Measurements from ENCODE around the gene OR6J1. TPM values are rescaled to one million over a fixed set of nuclear protein-coding genes. Genes with fewer than 3 reads are reported as not detected.
"Not testable (repeated sequence)": the region's sequence is repeated elsewhere in the genome, so short reads cannot be mapped to it uniquely, and the experiment has no call there.

OR6J1 gene
- polyA plus RNA-seq (ENCODE audit: insufficient read length in 4 of 4): under 1 TPM; 0.07 to 0.43 (median 0.18) TPM

DNA sequence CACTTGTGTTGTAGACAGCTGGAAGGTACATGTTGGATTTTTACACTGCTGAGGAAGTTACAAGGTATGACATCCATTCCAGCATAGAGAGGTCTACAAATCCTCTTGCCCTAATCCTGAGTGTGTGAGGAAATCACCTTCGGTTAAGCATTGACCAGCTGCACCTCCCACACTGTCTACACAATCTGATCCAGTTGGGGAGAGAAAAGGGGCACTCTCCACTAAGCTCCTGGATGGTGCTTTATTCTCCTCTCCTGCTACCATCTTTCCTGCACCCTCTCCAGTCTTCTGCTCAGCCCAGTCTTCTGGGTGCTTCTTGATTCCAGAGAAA, at the start of gene OR6J1:
Gene OR6J1 (minus strand): TSS at position 48 of the 331 bp plus-strand sequence. CDS start 9,541 bp downstream, outside the sequence.
- no peak for DNase-seq (ENCODE audit: low read depth in 4 of 4, low spot score in 3 of 4)

DNA sequence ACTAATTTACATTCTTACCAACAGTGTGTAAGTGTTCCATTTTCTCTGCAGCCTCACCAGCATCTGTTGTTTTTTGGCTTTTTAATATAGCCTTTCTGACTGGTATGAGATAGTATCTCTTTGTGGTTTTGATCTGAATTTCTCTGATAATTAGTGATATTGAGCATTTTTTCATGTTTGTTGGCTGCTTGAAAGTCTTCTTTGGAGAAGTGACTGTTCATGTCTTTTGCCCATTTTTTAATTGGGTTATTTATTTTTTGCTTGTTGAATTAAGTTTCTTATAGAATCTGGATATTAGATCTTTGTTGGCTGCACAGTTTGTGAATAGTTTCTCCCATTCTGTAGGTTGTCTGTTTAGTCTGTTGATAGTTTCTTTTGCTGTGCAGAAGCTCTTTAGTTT, 48.0 kb upstream of the OR6J1 start:
- no peak for DNase-seq (ENCODE audit: low read depth in 4 of 4, low spot score in 3 of 4)

DNA sequence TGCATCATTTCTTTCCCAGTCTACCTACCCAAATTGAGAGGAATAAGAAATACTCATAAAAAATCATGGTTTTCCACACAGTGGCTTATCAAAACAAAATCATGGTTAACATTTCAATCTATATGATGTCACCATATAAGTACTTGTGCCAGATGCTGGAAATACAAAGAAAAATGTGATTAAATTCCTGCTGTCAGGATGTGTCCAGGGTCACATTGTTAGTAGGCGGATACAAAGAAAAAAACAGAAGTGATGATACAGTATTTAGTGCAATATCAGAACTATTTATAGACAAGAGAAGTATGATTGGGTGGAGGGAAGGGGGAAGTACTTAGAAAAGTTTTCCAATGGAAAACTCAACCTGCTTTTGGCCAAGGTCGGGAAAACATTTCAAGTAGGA, 47.0 kb upstream of the OR6J1 start:
- DNase-seq (ENCODE audit: low read depth in 4 of 4, low spot score in 3 of 4): no peak

DNA sequence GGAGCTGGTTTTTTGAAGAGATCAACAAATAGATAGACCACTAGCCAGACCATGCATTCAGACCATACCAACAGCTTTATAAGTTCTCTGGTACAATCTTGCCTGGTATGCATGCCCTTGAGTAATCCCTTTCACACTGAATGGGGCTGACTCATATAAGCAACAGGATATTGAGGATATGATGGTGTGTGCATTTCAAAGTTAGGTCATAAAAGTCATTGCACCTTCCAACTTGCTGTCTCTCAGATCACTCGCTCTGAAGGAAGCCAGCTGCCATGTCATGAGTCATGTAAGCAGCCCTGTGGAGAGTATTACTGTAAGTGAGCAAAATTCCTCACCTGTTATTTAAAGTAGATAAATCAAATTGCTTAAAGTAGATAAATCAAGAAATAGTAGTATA, 45.0 kb upstream of the OR6J1 start:
- no peak for DNase-seq (ENCODE audit: low read depth in 4 of 4, low spot score in 3 of 4)

DNA sequence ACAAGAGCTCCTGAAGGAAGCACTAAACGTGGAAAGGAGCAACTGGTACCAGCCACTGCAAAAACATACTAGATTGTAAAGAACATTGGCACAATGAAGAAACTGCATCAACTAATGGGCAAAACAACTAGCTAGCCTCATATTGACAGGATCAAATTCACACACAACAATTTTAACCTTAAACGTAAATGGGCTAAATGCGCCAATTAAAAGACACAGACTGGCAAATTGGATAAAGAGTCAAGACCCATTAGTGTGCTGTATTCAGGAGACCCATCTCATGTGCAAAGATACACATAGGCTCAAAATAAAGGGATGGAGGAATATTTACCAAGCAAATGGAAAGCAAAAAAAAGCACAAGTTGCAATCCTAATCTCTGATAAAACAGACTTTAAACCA, 43.8 kb upstream of the OR6J1 start:
- DNase-seq (ENCODE audit: low read depth in 4 of 4, low spot score in 3 of 4): not testable (repeated sequence)

DNA sequence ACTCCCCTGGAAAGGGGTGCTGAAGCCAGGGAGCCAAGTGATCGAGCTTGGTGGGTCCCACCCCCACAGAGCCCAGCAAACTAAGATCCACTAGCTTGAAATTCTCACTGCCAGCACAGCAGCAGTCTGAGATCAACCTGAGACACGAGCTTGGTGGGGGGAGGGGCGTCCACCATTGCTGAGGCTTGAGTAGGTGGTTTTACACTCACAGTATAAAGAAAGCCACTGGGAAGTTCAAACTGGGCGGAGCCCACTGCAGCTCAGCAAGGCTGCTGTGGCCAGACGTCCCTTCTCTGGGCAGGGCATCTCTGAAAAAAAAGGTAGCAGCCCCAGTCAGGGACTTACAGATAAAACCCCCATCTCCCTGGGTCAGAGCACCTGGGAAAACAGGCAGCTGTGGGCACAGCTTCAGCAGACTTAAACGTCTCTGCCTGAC, 42.0 kb upstream of the OR6J1 start:
- DNase-seq (ENCODE audit: low read depth in 4 of 4, low spot score in 3 of 4): not testable (repeated sequence)

DNA sequence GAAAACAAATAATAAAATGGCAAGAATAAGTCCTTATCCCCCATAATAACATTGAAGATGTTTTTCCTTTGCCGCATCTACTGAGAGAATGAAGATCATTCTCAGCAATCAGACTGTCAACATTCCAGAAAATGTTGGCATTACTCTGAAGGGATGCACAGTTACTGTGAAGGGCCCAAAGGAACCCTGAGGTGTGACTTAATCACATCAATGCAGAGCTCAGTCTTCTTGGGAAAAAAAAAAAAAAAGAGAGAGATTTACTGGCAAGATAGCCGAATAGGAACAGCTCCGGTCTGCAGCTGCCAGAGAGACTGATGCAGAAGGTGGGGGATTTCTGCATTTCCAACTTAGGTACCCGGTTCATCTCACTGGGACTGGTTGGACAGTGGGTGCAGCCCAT, 41.3 kb upstream of the OR6J1 start:
- DNase-seq (ENCODE audit: low read depth in 4 of 4, low spot score in 3 of 4): no peak

DNA sequence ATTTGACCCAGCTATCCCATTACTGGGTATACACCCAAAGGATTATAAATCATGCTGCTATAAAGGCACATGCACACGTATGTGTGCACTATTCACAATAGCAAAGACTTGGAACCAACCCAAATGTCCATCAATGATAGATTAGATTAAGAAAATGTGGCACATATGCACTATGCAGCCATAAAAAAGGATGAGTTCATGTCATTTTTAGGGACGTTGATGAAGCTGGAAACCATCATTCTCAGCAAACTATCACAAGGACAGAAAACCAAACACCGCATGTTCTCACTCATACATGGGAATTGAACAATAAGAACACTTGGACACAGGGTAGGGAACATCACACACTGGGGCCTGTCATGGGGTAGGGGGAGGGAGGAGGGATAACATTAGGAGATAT, 39.3 kb upstream of the OR6J1 start:
- not testable (repeated sequence) for DNase-seq (ENCODE audit: low read depth in 4 of 4, low spot score in 3 of 4)

DNA sequence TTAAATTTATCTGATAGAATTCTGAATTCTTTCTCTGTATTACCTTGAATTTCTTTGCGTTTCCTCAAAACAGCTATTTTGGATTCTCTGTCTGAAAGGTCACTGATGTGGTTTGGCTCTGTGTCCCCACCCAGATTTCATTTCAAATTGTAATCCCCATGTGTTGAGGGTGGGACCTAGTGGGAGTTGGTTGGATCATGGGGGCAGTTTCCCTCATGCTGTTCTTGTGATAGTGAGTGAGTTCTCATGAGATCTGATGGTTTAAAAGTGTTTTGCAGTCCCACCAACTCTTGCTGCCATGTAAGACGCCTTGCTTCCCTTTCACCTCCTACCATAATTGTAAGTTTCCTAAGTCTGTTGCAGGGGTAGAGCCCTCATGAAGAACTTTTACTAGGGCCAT, 34.1 kb upstream of the OR6J1 start:
- no peak for DNase-seq (ENCODE audit: low read depth in 4 of 4, low spot score in 3 of 4)

DNA sequence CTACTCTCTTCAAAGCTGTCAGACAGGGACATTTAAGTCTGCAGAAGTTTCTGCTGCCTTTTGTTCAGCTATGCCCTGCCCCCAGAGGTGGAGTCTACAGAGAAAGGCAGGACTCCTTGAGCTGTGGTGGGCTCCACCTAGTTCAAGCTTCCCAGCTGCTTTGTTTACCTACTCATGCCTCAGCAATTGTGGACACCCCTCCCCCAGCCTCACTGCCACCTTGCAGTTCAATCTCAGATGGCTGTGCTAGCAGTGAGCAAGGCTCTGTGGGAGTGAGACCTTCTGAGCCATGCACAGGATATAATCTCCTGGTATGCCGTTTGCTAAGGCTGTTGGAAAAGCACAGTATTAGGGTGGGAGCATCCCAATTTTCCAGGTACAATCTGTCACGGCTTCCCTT, 33.4 kb upstream of the OR6J1 start:
- DNase-seq (ENCODE audit: low read depth in 4 of 4, low spot score in 3 of 4): not testable (repeated sequence)

DNA sequence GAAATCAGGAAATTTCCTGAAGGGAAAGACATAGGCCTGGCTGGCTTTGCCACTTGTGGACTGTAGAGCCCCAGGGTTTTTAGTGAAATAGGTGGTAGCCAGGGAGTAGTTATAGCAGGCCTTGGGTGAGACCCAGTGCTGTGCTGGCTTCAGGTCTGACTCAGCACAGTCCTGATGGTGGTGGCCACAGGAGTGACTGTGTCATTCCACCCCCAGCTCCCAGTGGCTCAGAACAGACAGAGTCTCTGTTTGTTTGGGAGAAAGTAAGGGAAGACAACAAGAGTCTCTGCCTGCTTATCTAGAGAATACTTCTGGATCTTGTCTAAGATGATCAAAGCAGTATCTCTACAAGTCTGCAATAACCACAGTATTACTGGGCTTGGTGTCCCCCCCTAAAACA, 27.5 kb upstream of the OR6J1 start:
- DNase-seq (ENCODE audit: low read depth in 4 of 4, low spot score in 3 of 4): no peak

DNA sequence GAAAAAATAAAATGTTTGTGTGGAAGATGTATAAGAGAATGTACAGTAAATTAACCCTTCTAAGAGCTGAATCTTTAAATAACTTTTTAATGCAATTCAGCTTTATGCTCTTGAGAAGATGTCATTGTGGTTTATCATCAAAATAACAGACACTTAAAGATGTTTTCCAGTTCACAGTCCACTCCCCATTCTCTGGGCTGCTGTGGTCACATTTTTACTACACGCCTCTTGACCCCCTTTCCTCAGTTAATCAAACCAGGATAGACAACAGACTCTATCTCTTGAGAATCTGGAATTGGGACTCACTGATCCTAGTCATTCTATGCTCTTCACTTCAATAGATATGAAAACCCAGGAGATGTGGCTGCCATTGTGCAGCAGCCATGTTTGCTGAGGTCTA, 24.7 kb upstream of the OR6J1 start:
- DNase-seq (ENCODE audit: low read depth in 4 of 4, low spot score in 3 of 4): no peak

DNA sequence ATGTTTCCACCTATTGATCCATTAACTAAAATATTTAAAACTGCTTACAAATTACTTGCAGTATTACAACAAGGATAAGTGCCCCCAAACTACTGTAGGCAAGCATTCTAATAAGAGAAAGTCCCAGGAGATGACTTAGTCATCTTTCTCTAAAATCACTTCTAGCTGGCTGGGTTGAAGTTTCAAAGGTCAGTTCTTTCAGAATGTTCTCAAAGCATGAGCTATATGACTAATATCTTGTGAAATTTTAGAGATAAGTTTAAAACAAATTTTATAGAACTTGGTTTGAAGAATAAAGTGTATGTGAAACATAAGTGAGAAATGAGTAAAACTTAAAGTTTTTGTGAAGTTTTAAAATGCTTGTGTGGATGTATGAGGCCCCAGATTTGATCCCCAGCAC, 24.3 kb upstream of the OR6J1 start:
- DNase-seq (ENCODE audit: low read depth in 4 of 4, low spot score in 3 of 4): no peak

DNA sequence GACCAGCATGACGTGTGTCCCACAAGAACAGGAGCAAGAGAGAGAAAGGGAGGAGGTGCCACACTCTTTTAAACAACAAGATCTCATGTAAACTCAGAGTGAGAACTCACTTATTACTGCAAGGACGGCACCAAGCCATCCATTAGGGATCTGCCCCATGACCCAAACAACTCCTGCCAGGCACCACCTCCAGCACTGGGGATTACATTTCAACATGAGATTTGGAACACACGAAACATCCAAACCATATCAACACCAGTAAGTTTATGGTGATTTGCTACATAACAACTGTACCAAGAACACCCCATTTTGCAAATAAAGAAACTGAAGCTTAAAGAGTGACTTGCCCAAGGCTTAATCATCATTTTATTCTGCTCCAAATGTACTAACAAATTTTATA, 23.7 kb upstream of the OR6J1 start:
- DNase-seq (ENCODE audit: low read depth in 4 of 4, low spot score in 3 of 4): no peak

DNA sequence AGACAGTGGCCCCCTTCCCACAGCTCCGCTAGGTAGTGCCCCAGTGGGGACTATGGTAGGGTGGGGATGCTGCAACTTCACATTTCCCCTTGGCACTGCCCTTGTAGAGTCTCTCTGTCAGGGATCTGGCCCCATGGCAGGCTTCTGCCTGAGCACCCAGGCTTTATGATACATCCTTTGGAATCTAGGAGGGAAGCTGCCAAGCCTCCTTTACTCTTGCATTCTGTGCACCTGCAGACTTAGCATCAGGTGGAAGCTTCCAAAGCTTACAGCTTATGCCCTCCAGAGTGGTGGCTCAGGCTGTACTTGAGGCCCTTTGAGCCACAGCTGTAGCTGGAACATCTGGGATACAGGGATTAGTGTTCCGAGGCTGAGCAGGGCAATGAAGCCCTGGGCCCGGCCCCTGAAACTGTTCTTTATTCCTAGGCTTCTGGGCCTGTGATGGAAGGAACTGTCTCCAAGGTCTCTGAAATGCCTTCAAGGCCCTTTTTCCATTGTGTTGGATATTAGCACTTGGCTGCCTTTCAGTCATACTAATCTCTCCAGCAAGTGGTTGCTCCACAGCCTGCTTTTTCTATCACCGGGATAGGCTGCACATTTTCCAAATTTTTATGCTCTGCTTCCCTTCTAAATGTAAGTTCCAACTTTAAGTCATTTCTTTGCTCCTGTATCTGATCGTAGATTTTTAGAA, 22.2 kb upstream of the OR6J1 start:
- no peak for DNase-seq (ENCODE audit: low read depth in 4 of 4, low spot score in 3 of 4)

DNA sequence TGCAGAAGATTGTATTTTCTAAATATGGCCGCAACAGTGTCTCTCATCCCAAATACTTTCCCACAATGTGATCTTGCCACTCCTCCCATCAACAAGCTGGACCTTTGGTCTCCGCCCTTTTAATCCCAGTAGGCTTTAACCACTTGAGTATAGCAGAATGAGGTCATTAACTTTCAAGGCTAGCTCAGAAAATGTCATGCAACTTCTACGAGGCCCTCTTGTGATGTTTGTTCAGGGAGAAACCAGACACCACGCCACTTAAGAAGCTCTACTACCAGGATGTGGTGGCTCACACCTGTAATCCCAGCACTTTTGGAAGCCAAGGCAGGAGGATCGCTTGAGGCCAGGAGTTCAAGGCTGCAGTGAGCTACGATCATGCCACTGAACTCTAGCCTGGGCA, 20.1 kb upstream of the OR6J1 start:
- no peak for DNase-seq (ENCODE audit: low read depth in 4 of 4, low spot score in 3 of 4)

DNA sequence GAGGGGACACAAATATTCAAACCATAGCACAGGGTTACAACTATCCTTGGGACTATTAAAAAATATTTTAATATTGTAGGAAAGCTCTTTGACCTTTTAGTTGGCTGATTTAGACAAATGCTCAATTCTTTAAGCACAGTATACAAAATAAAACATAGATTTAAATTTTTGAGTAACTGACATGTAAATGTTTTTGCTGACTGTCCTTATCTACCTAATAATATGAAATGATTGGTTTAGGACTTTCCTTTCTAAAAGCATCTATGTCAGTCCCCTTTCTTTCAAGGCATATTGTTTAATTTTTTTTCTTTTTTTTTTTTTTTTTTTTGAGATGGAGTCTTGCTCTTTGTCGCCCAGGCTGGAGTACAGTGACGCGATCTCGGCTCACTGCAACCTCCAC, 16.5 kb upstream of the OR6J1 start:
- no peak for DNase-seq (ENCODE audit: low read depth in 4 of 4, low spot score in 3 of 4)

DNA sequence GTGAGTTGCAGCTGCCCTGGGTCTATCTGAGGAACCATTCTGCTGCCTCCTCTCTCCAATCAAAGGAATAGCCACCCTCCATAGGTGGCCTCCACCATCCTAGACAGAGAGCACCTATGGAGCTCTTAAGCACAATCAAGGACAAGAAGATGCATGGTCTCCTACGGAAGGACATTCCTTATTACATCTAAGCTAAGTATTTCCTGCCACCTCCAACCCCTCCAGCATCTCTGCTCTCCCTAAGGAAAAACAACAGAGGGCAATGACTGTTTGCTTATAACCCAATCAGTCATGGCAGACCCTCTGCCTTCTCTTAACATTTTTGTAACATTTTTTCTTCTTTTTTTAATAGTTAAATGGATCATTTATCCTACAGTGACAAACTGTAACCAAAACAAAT, 14.8 kb upstream of the OR6J1 start:
- no peak for DNase-seq (ENCODE audit: low read depth in 4 of 4, low spot score in 3 of 4)

DNA sequence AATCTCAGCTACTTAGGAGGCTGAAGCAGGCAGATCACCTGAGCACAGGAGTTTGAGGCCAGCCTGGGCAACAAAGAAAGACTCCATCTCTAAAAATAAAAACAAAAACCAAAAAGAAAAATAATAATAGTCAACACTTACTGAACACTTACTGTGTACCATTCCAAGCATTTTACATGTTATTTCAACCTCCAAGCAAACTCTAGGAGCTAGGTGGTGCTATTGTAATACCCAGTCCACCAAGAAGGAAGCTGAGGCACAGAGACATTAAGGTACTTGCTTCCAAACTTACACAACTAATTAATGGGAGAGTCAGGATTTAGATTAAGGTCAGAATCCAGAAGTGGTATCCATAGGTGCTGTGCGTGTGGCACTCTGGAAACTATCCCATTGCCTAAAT, 13.7 kb upstream of the OR6J1 start:
- no peak for DNase-seq (ENCODE audit: low read depth in 4 of 4, low spot score in 3 of 4)

DNA sequence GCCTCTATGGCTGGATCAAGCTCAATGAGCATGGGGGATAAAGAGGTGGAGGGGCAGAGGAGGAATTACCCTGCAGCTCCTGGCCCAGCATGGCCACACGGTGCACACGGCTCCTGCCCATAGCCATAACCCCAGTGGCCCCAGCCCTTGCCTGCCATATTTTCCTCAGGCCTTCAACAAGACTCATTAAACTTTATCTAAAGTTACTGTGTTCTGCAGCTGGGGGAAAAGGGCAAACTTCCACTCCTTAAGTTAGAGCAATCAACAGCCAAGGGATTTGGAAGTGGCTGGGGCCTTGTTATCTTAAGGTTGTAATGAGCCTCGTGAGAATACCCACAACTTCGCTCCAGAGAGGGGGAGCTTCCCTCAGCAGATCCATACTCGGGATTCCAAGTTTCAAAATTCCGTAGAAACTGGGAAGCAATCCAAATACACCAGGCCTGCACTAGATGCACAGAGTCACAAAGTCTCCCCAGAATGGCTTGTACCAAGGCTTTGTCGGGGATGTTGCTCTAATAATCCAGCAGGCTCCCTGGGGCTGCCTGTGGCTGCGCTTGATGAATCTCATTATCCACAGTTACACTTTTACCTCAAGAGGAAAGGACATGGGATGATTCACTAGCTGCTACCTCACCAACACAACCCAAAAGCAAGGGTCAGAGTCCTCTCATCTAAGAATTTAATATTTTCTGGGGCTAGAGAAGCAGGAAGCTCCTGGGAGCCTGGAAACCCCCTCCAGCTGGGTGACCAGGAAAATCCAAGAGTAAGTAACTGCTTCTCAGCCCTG, 13.0 kb upstream of the OR6J1 start:
- no peak for DNase-seq (ENCODE audit: low read depth in 4 of 4, low spot score in 3 of 4)

DNA sequence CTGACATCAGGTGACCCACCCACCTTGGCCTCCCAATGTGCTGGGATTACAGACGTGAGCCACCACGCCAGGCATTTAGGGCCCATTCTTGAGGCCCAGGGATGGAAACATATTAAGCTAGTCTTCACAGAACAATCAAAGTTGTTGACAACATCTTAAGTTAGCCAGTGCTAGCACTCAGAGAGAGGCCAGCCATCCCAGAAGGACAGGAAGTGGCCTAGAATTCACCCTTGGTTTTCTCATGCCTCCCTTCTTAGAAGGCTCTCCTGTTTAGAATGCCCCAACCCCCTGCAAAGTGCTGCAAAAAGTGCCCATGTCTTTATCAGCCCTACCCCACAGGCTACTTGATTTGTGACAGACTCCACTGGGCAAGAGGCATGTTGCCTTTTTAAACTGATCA, 12.1 kb upstream of the OR6J1 start:
- no peak for DNase-seq (ENCODE audit: low read depth in 4 of 4, low spot score in 3 of 4)

DNA sequence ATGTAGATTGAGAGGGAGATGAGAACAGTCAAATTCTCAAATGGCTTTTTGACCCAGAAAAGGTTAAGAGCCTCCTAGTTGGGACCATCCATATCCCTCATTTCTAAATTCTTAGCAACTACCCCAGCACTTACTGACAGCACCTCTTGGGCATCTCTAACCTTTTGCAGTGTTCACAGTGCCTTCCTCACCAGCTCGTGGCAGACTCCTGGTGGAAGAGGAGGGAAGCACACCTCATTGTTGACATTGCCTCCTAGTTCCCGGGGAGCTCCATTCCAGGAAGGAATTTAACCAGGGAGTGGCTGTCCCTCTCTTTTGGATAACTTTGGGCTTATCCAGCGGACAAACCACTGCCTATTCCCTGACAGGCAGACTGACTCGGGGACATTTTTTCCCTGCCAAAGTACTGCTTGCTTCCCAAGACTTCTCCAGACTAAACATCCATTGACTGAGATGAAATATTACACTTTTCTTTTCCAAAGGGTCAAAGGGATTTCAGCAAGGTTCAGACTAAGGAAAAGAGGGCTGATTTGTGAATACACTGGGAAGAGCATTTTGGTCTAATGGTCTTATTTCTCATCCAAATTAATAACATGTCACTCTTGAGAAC, 9.0 kb upstream of the OR6J1 start:
- DNase-seq (ENCODE audit: low read depth in 4 of 4, low spot score in 3 of 4): no peak
